IPS DF 4.7 (cell line): ENCODE measurements around the gene PRKAR2B.

Experiments
- DNase-seq: peaks from one replicate; pipeline ENCODE4 v3.0.0-alpha.2; 2013; ENCODE audit warnings: low spot score; ENCODE audit errors: extremely low read depth

The PRKAR2B gene

GRCh38 chr7:107173691-107174406, 129.3 kb downstream of the PRKAR2B start:
- DNase-seq: no peak

GRCh38 chr7:107179326-107180164, 135.0 kb downstream of the PRKAR2B start:
- DNase-seq: no peak

GRCh38 chr7:107180378-107180777, 135.9 kb downstream of the PRKAR2B start:
- no peak for DNase-seq

- no peak for DNase-seq
These were observed 136.7 kb downstream of the PRKAR2B start for GRCh38 chr7:107181172-107181571.

- DNase-seq: no peak
These were observed 141.2 kb downstream of the PRKAR2B start for GRCh38 chr7:107185716-107186115.

GRCh38 chr7:107186240-107186639, 141.7 kb downstream of the PRKAR2B start:
- no peak for DNase-seq

- DNase-seq: no peak
These were observed 143.3 kb downstream of the PRKAR2B start for GRCh38 chr7:107187774-107188173.

- DNase-seq: no peak
These were observed 145.6 kb downstream of the PRKAR2B start for GRCh38 chr7:107190090-107190489.

GRCh38 chr7:107194052-107194451, 149.5 kb downstream of the PRKAR2B start:
- DNase-seq: no peak

- no peak for DNase-seq
These were observed 152.5 kb downstream of the PRKAR2B start for GRCh38 chr7:107196834-107197610.

- peak; percentile 14 for DNase-seq
These were observed 157.4 kb downstream of the PRKAR2B start for GRCh38 chr7:107201795-107202450.

GRCh38 chr7:107203607-107204006, 159.1 kb downstream of the PRKAR2B start:
- no peak for DNase-seq

GRCh38 chr7:107206136-107206535, 161.6 kb downstream of the PRKAR2B start:
- DNase-seq: no peak

GRCh38 chr7:107206706-107207105, 162.2 kb downstream of the PRKAR2B start:
- DNase-seq: no peak

GRCh38 chr7:107207459-107207858, 163.0 kb downstream of the PRKAR2B start:
- DNase-seq: no peak

- no peak for DNase-seq
These were observed 163.6 kb downstream of the PRKAR2B start for GRCh38 chr7:107208024-107208521.

- no peak for DNase-seq
These were observed 164.1 kb downstream of the PRKAR2B start for GRCh38 chr7:107208563-107208962.

- no peak for DNase-seq
These were observed 165.1 kb downstream of the PRKAR2B start for GRCh38 chr7:107209565-107209964.

- no peak for DNase-seq
These were observed 165.9 kb downstream of the PRKAR2B start for GRCh38 chr7:107210400-107210799.
